Kidney (tissue), 14 donors: ENCODE data around the gene ABCG2. TPM values are rescaled to one million over a fixed set of nuclear protein-coding genes. Genes with fewer than 3 reads are reported as not detected.
A peak's percentile ranks its signal among the peaks of the same experiment; 100 is the strongest.

ENCODE experiments used
- DNase-seq, 5 donors: peaks; one replicate each; pipeline ENCODE4 v3.0.0-alpha.2; 2013 to 2020
- FAIRE-seq: peaks from 2 replicates; lab custom pipeline; 2012; peaks lifted over from hg19 to GRCh38; lab: Jason Lieb, UNC
- H3K27ac ChIP-seq, 2 donors: one replicate each; pipeline ENCODE4 v1.7.0; 2013; ENCODE audit warnings: low read depth in 2 of 2, low read length in 2 of 2, inconsistent platforms in 1 of 2
- H3K27me3 ChIP-seq: one replicate; pipeline ENCODE4 v1.7.1; 2013; ENCODE audit warnings: low read length, inconsistent platforms; ENCODE audit not compliant: control insufficient read depth, insufficient read depth
- H3K36me3 ChIP-seq, 3 donors: one replicate each; pipeline versions ENCODE4 v1.7.0 to v1.7.1; 2013; ENCODE audit warnings: low read length in 3 of 3, control low read depth in 1 of 3, inconsistent platforms in 1 of 3; ENCODE audit not compliant: insufficient read depth in 3 of 3, control insufficient read depth in 2 of 3
- H3K4me1 ChIP-seq, 3 donors: one replicate each; pipeline versions ENCODE4 v1.7.0 to v1.7.1; 2013; ENCODE audit warnings: low read length in 3 of 3, inconsistent platforms in 1 of 3, low read depth in 1 of 3; ENCODE audit not compliant: control insufficient read depth in 2 of 3, insufficient read depth in 2 of 3
- H3K4me3 ChIP-seq, 3 donors: one replicate each; pipeline versions ENCODE4 v1.7.0 to v1.8.1; 2013; ENCODE audit warnings: low read length in 3 of 3, control low read depth in 1 of 3, inconsistent platforms in 1 of 3
- H3K9ac ChIP-seq, 3 donors: one replicate each; pipeline versions ENCODE4 v1.7.0 to v1.7.1; 2013; ENCODE audit warnings: low read length in 3 of 3, control low read depth in 1 of 3, inconsistent platforms in 1 of 3
- H3K9me3 ChIP-seq, 3 donors: one replicate each; pipeline versions ENCODE4 v1.7.0 to v1.7.1; 2013; ENCODE audit warnings: low read length in 3 of 3, control low read depth in 1 of 3, inconsistent platforms in 1 of 3; ENCODE audit not compliant: control insufficient read depth in 2 of 3, insufficient read depth in 1 of 3
- CTCF ChIP-seq: IDR thresholded peaks from 3 replicates; pipeline ENCODE4 v1.5.1; 2012; ENCODE audit warnings: mild to moderate bottlenecking, moderate library complexity, borderline replicate concordance; ENCODE audit not compliant: insufficient read depth; ENCODE audit errors: extremely low read depth
- intact Hi-C: fragments of 100-400 bp; cut with DNase I; formaldehyde crosslinking; loops from one replicate; pipeline ENCODE4 v1.11.1; 2022
- polyA plus RNA-seq: library from polyadenylated mRNA; stranded (reverse); fragments of 350-450 nt; fragmentation: Illumina TruSeq; extraction: RNeasy Lipid Tissue Mini Kit (QIAGEN cat#74804); gene quantifications from one replicate; pipeline ENCODE4 v1.2.3, GENCODE V29; 2014; ENCODE audit warnings: low read depth, low replicate concordance; ENCODE audit not compliant: insufficient read depth
- total RNA-seq: library from RNA; stranded (reverse); fragmentation: NEBNext Ultra II Directional; extraction: Animal tissue kit (Norgen Biotek cat#: 25700); gene quantifications from one replicate; pipeline ENCODE4 v1.2.1, GENCODE V29; 2021
- donor health status: control.
- donor health status: control.
- donor health status: control.
- donor health status: control.
- donor health status: control.
- donor health status: DM: yes; HTN: yes; CAD: no.
- donor health status: Normal renal cell carcinoma (clear cell type).

The ABCG2 gene
- total and polyA plus RNA-seq, 2 donors from 2014 or later: 1.5 to 4.7 TPM

- Histone ChIP-seq H3K27ac (no peak overlapping the region), H3K9ac (no peak overlapping the region), H3K4me1 (peaks cover 0 to 6% (median 4%) of the 10 kb centered on the region in 3 donors), H3K36me3 (no peaks in the 10 kb centered on the region), H3K9me3 (no peaks in the 10 kb centered on the region), H3K27me3 (no peaks in the 10 kb centered on the region), H3K4me3 (no peak overlapping the region)
- FAIRE-seq: no peak
- DNase-seq: peak in 3 of 5 donors; percentile 12 to 30 (median 14)
- intact Hi-C loops: no loop called here
- TF ChIP-seq CTCF: no peak
Measured at GRCh38 chr4:88177983-88178625, 19.7 kb upstream of the ABCG2 start.

- H3K9ac ChIP-seq: no peak overlapping the region
Measured at GRCh38 chr4:88172987-88173386, 14.5 kb upstream of the ABCG2 start.

GRCh38 chr4:88171206-88171605 is 12.8 kb upstream of the ABCG2 start:
- Histone ChIP-seq H3K4me3 (no peak overlapping the region), H3K36me3 (no peaks in the 10 kb centered on the region), H3K27ac (no peak overlapping the region), H3K9me3 (no peaks in the 10 kb centered on the region), H3K9ac (no peak overlapping the region), H3K27me3 (no peaks in the 10 kb centered on the region), H3K4me1 (no peaks in the 10 kb centered on the region)
- no peak for FAIRE-seq
- intact Hi-C loops: no loop called here
- DNase-seq: no peak
- TF ChIP-seq CTCF: no peak

More at GRCh38 chr4:88172987-88173386, 14.5 kb upstream of the ABCG2 start:
- Histone ChIP-seq H3K9me3 (no peaks in the 10 kb centered on the region), H3K27me3 (no peaks in the 10 kb centered on the region), H3K27ac (no peak overlapping the region), H3K4me3 (no peak overlapping the region), H3K36me3 (no peaks in the 10 kb centered on the region), H3K4me1 (peaks cover 0 to under 1% (median 0%) of the 10 kb centered on the region in 3 donors)
- intact Hi-C loops: no loop called here
- TF ChIP-seq CTCF: no peak
- DNase-seq (no peak), FAIRE-seq (no peak)
